Activated CD4-positive, alpha-beta T cell treated with anti-CD3 and anti-CD28 coated beads, Interleukin-2, amount 50 U/mL, for 48 hours (primary cell): ENCODE results near the gene REG1B.
"Not testable (repeated sequence)": the region's sequence is repeated elsewhere in the genome, so short reads cannot be mapped to it uniquely, and the experiment has no call there.

Experiments
- DNase-seq, 2 experiments: peaks; one replicate each; pipeline ENCODE4 v3.0.0-alpha.2; 2020

The REG1B gene

DNA sequence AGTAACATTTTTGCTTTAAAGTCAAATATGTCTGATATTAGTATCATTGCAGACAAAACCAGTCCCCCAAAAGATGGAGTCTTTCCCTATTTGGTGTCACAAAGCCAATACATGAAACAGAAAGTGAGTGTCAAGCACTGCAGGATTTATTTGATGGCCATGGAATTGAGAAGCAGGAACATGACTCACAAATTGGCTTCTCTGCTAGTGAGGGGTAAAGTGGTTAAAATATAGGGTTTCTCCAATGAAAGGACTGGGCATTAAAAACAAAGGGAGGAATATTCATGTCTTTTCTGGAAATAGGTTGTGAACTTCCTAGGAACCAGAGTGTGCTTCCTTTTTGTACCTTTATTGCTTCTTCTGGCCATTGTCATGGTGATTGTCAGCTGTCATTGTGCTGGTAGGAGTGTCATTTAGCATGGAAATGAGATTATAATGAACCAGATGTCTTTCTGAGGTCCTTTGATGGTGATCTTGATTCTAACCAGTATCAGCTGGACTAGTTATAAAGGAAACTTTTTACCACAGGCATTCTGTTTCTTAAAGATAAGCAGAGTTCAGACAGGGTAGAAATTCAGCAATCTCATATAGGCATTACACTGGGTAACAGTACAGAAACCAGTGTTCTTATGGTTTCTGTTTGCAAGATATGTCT lies 4.1 kb downstream of the REG1B start:
- no peak for DNase-seq

DNA sequence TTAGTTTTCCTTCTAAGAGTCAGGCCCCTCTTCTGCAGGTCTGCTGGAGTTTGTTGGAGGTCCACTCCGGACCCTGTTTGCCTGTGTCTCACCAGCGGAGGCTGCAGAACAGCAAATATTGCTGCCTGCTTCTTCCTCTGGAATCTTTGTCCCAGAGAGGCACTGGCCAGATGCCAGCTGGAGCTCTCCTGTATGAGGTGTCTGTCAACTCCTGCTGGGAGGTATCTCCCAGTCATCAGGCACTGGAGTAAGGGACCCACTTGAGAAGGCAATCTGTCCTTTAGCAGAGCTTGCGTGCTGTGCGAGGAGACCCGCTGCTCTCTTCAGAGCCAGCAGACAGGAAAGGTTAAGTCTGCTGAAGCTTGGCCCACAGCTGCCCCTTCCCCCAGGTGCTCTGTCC lies 4.8 kb downstream of the REG1B start:
- no peak for DNase-seq

DNA sequence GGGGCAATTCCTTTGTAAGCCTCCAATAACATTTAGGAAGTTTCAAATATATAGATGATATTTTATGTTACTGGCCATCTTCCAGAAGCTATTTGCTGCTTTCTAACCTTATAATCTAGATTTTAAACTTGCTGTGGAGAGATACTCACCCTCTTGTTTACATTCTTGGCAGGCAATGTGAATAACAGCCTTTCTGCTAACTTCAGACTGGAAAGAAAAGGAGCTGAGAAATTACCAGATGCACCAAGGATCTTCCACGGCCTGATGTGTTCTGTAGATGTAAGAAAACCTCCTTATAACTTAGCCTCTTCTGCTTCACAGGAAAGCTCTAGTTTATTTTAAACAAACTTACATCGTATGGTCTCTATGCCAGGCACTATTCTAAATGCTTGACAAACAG lies 16.7 kb downstream of the REG1B start:
- no peak for DNase-seq

DNA sequence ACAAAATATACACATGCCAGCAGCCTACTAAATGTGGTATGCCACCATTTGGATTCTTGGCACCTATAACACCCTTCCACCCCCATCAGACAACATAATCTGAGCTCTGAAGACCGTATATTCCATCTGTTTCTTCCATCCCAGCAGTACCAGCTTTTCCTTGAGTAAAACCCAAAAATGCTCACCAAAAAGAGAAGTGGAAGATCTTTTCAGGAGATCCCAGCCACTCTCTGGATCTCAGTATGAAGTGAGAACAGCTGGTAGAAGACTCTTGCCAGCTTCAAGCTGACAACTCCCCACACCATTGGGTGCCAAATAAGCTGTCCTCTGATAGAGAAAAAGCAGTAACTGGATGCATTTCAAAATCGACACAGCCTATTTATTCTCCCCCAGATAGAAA lies 22.6 kb downstream of the REG1B start:
- no peak for DNase-seq

DNA sequence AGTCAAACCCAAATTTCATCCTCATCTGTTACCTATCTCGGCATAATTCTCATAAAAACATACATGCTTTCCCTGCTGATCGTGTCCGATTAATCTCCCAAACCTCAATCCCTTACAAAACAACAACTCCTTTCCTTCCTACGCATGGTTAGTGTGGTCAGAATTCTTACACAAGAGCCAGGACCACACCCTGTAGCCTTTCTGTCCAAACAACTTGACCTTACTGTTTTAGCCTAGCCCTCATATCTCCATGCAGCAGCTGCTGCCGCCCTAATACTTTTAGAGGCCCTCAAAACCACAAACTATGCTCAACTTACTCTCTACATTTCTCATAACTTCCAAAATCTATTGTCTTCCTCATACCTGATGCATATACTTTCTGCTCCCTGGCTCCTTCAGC lies 33.0 kb downstream of the REG1B start:
- not testable (repeated sequence) for DNase-seq

DNA sequence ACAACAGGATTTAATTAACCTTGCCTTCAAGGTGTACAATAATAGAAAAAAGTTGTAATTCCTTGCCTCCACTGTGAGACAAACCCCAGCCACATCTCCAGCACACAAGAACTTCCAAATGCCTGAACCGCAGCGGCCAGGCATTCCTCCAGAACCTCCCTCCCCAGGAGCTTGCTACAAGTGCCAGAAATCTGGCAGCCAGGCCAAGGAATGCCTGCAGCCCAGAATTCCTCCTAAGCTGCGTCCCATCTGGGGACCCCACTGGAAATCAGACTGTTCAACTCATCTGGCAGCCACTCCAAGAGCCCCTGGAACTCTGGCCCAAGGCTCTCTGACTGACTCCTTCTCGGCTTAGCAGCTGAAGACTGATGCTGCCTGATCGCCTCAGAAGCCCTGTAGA lies 34.3 kb downstream of the REG1B start:
- not testable (repeated sequence) for DNase-seq

DNA sequence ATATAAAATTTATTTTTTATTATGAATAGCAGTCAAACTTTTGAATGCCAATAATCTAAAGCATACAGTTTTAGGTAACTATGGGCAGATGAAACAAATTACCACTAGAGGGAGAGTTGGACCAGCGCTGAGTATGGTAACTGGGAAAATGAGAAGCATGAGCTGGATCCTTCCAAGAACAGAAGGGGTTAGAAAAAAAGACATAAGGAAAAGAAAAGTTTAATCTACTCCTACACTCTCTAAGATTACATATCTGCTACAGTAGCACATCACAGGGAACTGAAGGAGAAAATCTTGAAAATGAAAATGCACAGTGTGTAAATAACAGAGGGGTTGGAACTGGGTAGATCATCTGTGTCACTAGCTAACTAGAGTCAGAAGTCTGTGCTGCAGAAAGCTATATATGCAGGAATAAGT lies 46.8 kb downstream of the REG1B start:
- DNase-seq: no peak

DNA sequence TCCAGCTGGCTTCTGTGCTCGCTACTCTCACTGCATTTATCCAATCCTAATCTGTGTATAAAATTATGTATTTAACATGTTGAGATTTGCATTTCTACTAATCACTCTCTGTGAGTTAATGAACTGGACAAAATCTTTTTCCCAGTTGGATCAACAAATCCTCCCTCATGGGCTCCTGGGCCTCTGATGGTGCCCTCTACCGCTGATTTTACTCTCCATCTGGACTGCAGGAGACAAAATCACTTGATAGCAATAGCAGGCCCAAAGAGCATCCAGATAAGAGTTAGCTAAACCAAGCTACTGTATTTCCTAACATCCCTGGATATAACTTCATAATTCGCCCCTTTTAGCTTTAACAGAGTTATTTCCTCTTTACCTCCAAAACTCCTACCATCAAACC lies 47.8 kb downstream of the REG1B start:
- no peak for DNase-seq
